ENCODE data around the gene IFT122.

GRCh38 chr3:129556358-129556695, 116.3 kb downstream of the IFT122 start:
- TF ChIP-seq CTCF (IDR thresholded peaks at IDR 0.05; ENCODE audit: insufficient read depth, low read length), result no peak
- TF ChIP-seq SPI1 (IDR thresholded peaks at IDR 0.05; ENCODE audit: borderline replicate concordance, low read depth), result no peak
